Measurements from ENCODE around the gene ATP6V1G1.

The ATP6V1G1 gene

GRCh38 chr9:114590328-114590727 is 2.8 kb downstream of the ATP6V1G1 start:
- H3K9ac ChIP-seq (ENCODE audit: low read length): no peak overlapping the region
- no peak overlapping the region for H3K27ac ChIP-seq (ENCODE audit: low read depth, low read length)
- H3K79me2 ChIP-seq (ENCODE audit: insufficient read depth, low read length): peaks cover 69% of the 10 kb centered on the region
- H3F3A ChIP-seq (ENCODE audit: insufficient read depth): peaks cover 9% of the 10 kb centered on the region; the same call in 1 of the 2 replicates
- H3K9me3 ChIP-seq (ENCODE audit: insufficient read depth, low read length): no peaks in the 10 kb centered on the region
- no peak overlapping the region for H2AFZ ChIP-seq (ENCODE audit: low read depth, low read length, severe bottlenecking)
- H3K4me2 ChIP-seq (ENCODE audit: low read depth, low read length, poor library complexity, severe bottlenecking): peak overlapping the region; percentile 56
- no peaks in the 10 kb centered on the region for H3K27me3 ChIP-seq (ENCODE audit: low read length)
- H3K9me2 ChIP-seq (replicated peaks; ENCODE audit: insufficient read depth, low read length): no peaks in the 10 kb centered on the region
- no peaks in the 10 kb centered on the region; the same call in 1 of the 2 replicates for H4K20me1 ChIP-seq (ENCODE audit: low read depth, low read length)
- H3K36me3 ChIP-seq (ENCODE audit: low read length): peaks cover 10% of the 10 kb centered on the region
- TF ChIP-seq EZH2phosphoT487 (conservative IDR thresholded peaks at IDR 0.05; ENCODE audit: low read length) (no peak), CTCF (IDR thresholded peaks at IDR 0.05; ENCODE audit: insufficient read depth, low read length, poor library complexity, severe bottlenecking) (no peak)
- H3K4me3 ChIP-seq (ENCODE audit: insufficient read depth, low read length, poor library complexity, severe bottlenecking): no peak overlapping the region

- Histone ChIP-seq H4K20me1 (ENCODE audit: low read depth, low read length) (no peaks in the 10 kb centered on the region; the same call in 1 of the 2 replicates), H3K4me3 (ENCODE audit: insufficient read depth, low read length, poor library complexity, severe bottlenecking) (peak overlapping the region; percentile 8), H3K9ac (ENCODE audit: low read length) (peak overlapping the region; percentile 23), H3K9me2 (replicated peaks; ENCODE audit: insufficient read depth, low read length) (no peaks in the 10 kb centered on the region), H3F3A (ENCODE audit: insufficient read depth) (peaks cover 9% of the 10 kb centered on the region; the same call in 1 of the 2 replicates), H3K79me2 (ENCODE audit: insufficient read depth, low read length) (peaks cover 73% of the 10 kb centered on the region), H3K27me3 (ENCODE audit: low read length) (no peaks in the 10 kb centered on the region), H3K36me3 (ENCODE audit: low read length) (peaks cover 10% of the 10 kb centered on the region), H3K9me3 (ENCODE audit: insufficient read depth, low read length) (no peaks in the 10 kb centered on the region), H2AFZ (ENCODE audit: low read depth, low read length, severe bottlenecking) (no peak overlapping the region), H3K4me2 (ENCODE audit: low read depth, low read length, poor library complexity, severe bottlenecking) (peak overlapping the region; percentile 56), H3K27ac (ENCODE audit: low read depth, low read length) (peak overlapping the region; percentile 69)
- TF ChIP-seq EZH2phosphoT487 (conservative IDR thresholded peaks at IDR 0.05; ENCODE audit: low read length) (no peak), CTCF (IDR thresholded peaks at IDR 0.05; ENCODE audit: insufficient read depth, low read length, poor library complexity, severe bottlenecking) (no peak)
Observed at GRCh38 chr9:114591291-114591787, 3.8 kb downstream of the ATP6V1G1 start.

- H3K9me2 ChIP-seq (replicated peaks; ENCODE audit: insufficient read depth, low read length): no peaks in the 10 kb centered on the region
- no peaks in the 10 kb centered on the region for H3K9me3 ChIP-seq (ENCODE audit: insufficient read depth, low read length)
- peak overlapping the region; percentile 69 for H3K27ac ChIP-seq (ENCODE audit: low read depth, low read length)
- H3K9ac ChIP-seq (ENCODE audit: low read length): peak overlapping the region; percentile 23
- H3K4me2 ChIP-seq (ENCODE audit: low read depth, low read length, poor library complexity, severe bottlenecking): peak overlapping the region; percentile 56
- H2AFZ ChIP-seq (ENCODE audit: low read depth, low read length, severe bottlenecking): no peak overlapping the region
- H3K36me3 ChIP-seq (ENCODE audit: low read length): peaks cover 10% of the 10 kb centered on the region
- H4K20me1 ChIP-seq (ENCODE audit: low read depth, low read length): no peaks in the 10 kb centered on the region; the same call in 1 of the 2 replicates
- peaks cover 9% of the 10 kb centered on the region; the same call in 1 of the 2 replicates for H3F3A ChIP-seq (ENCODE audit: insufficient read depth)
- H3K4me3 ChIP-seq (ENCODE audit: insufficient read depth, low read length, poor library complexity, severe bottlenecking): peak overlapping the region; percentile 8
- no peak for TF ChIP-seq CTCF (IDR thresholded peaks at IDR 0.05; ENCODE audit: insufficient read depth, low read length, poor library complexity, severe bottlenecking)
- TF ChIP-seq EZH2phosphoT487 (conservative IDR thresholded peaks at IDR 0.05; ENCODE audit: low read length): no peak
- H3K79me2 ChIP-seq (ENCODE audit: insufficient read depth, low read length): peaks cover 73% of the 10 kb centered on the region
- no peaks in the 10 kb centered on the region for H3K27me3 ChIP-seq (ENCODE audit: low read length)
Observed at GRCh38 chr9:114591849-114592248, 4.3 kb downstream of the ATP6V1G1 start.
